NCI-H2107 treated with DMSO at 0.1 percent for 48 hours (cell line): ENCODE data around the gene KBTBD8.

ENCODE experiments used
- DNase-seq: peaks from one replicate; lab custom pipeline; 2025; ENCODE audit not compliant: unreplicated experiment; lab: John Stamatoyannopoulos, UW

KBTBD8 gene

DNA sequence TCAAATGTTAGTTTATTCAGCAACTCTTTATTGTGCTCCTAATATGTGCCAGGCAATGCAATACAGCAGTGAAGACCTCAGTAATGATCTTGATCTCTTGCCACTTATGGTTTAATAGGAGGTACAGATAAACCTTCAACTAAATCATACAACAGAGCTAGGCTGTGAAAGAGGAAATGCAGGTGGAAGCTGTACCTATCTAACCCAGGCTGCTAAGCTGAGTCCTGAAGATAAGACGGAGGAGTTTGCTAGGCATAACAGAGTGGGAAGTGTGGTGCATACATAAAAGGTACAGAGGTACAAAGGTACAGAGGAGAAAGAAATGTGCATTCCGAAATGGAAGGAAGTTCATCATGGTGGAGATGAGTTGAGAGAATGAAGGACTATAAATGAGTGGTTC, 35.0 kb downstream of the KBTBD8 start:
- no peak for DNase-seq

DNA sequence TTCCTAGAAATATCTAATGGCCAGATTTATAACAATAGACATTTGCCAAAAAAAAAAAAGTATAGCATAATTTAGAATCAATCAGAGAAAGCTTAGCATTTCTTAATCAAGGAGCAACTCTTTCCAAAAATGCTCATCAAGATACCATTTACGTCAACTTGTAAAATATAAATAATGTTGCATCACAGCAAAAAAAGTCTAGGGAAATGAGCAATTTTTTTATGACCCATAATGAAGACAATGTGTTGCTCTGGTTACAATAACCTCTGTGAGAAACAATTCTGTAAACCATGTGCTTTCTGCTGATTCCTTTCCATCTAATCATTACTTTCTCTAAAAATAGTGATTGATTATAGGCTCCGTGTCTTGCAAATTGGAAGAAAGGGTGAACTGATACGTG, 36.3 kb downstream of the KBTBD8 start:
- DNase-seq = no peak

DNA sequence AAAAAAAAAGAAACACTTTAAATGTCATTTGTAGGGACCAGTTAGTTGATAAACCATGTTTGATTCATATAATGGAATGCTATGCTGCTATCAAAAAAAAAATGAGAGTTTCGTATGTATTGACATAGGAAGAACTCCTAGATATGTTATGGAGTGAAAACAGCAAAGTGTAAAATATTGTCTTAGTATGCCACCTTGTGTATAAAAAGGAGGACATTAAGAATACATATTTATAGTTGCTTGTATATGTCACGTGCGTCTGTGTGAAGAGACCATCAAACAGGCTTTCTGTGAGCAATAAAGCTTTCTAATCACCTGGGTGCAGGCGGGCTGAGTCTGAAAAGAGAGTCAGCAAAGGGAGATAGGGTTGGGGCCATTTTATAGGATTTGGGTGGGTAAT, 39.5 kb downstream of the KBTBD8 start:
- DNase-seq = no peak

DNA sequence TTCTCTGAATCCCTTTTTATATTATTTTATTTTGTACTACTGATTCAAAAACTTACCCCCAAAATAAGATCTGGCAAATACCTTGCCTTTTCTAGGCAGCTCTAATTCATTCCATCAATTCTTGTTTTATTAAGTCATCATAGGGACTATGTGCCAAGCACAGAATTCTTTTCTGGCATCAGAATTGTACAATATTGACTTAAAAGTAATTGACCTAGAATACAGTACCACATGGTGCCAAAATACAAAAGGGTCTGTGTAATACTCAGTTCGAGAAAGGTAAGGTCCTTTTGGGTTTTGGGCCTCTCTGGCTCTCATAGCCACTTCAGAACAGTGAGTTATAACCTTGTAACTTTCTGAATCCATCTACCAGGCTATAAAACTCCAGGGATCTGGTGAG, 46.2 kb downstream of the KBTBD8 start:
- DNase-seq = no peak

DNA sequence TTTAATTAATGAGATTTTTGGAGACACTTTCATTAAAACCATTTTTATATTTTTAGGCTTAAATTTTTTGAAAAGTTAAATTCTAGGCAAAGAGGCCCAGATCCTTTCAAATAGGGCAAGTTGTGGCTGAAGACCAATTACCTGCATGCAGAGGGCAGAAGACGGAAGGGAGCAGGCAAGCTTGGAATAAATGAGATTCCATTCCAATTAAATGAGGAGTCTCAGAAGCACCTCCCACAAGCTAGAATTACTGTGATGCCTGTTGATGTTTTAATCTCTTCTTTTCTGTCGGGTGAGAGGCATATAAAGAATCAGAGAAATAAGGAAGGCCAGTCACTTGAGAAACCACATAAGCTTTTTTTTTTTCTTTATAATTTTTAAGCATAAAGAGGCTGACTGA, 46.8 kb downstream of the KBTBD8 start:
- no peak for DNase-seq

DNA sequence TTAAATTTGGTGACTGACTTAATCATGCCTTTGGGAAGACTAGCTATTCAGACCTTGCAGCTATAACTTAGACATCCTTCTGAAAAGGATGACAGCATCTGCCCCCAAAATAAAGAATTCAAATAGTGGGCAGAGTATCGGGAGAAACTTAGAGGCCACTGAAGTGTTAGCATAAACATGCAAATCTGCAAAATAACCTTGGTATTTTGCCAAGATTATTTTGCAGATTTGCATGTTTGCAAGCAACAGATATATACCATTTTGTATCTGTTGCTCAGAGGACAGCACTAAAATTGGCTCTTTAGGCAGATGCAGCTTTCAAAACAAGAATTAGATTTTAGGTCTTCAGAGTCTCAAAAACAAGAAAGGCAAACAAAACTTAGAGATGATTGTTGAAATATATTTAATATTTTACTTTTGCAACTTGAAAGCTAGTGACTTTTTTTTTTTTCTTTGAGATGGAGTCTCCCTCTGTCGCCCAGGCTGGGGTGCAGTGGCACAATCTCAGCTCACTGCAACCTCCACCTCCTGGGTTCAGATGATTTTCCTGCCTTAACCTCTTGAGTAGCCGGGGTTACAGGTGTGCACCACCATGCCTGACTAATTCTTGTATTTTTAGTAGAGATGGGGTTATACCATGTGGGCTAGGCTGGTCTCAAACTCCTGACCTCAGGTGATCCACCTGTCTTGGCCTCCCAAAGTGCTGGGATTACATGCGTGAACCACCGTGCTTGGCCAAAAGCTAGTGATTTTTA, 47.8 kb downstream of the KBTBD8 start:
- DNase-seq = no peak

DNA sequence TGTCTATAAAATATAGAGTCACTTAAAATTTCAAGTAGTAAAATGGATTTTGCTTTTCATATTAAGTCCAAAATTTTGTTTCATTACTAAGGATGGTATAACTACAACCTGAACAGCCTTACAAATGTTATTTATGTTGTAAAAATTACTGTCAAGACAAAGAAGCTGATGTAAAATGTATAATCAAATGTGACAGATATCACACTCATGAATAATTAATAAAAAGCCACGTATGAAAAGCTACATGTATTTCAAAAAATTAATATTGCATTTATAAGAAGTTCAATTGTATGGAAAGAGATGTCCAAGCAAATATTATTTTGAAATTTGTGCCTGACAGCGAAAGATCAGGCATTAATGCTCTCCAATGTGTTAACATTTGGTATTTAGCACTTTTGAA, 48.9 kb downstream of the KBTBD8 start:
- DNase-seq = no peak

DNA sequence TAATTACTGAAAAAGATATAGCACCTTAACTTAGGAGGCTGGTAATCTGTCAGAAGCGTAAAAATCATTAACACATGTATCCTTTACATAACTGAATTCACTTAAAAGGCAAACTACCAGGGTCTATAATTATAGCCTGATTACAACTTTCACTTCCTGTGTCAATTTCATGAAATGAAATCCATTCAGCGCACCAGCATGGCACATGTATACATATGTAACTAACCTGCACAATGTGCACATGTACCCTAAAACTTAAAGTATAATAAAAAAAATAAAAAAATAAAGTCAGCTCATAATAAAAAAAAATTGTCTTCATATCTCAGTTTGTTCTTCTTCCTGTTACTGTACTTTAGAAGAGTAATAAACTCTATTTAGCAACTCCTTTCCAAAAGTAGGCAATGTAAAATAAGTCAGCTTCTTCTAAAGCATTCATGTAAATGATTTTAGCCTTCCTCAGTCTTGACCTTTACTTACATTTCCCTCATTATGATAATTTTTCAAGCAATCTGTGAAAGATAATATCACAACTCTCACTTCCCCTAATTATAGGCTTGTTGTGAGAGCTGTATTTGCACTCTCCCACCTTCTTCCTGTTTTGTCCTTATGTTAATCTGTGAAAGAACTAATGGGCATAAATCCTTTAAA, 50.1 kb downstream of the KBTBD8 start:
- DNase-seq = no peak

DNA sequence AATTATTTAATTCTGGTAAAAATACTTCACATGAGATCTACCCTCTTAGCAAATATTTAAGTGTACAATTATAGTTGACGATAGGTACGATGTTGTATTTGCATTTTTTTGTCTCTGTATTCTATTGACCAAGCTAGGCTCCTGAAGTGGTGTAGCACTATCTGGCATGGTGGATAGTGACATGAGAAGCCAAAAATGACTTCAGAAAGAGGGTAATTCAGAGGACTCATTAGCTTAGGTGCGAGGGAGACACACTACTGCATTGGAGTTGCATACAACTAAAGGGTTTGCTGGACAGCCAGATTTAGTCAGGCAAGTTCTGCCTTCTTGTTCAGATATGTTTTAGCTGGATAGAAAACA, 50.6 kb downstream of the KBTBD8 start:
- no peak for DNase-seq

DNA sequence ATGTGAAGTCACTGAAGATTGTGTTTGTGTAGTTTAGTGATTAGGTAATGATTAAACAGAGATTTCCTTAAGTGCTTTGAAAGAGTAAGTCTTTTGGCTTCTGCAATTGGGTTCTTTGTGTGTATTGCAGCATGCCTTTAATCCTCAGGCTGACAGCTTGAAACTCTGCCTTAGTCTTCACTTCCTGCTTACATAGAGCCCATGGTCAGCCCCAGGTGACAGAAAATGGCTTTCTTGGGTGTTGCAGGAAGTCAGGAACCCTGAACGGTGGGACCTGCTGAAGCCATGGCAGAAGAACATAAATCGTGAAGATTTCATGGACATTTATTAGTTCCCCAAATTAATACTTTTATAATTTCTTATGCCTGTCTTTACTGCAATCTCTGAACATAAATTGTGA, 61.3 kb downstream of the KBTBD8 start:
- no peak for DNase-seq
